H1 (cell line): ENCODE measurements around the gene SYT14. TPM values are rescaled to one million over a fixed set of nuclear protein-coding genes. Genes with fewer than 3 reads are reported as not detected.

ENCODE experiments used
- CTCF ChIA-PET: fragments of 300-600 bp; sonication (Branson Sonifier 250); formaldehyde crosslinking; loops from one replicate; lab custom pipeline; 2021; ENCODE audit not compliant: partially characterized antibody; lab: Charles Lee
- POLR2A ChIA-PET: fragments of 300-600 bp; sonication (Branson Sonifier 250); formaldehyde crosslinking; loops from one replicate; lab custom pipeline; 2021; ENCODE audit warnings: inconsistent platforms; ENCODE audit not compliant: partially characterized antibody; lab: Charles Lee
- DNase-seq, 2 experiments: peaks; one replicate each; pipeline versions ENCODE4 v3.0.0 to v3.0.0-alpha.2; 2010 to 2022; ENCODE audit warnings: low spot score in 2 of 2, low read depth in 1 of 2, mixed read lengths in 1 of 2
- FAIRE-seq: peaks from 2 replicates; lab custom pipeline; 2011; peaks lifted over from hg19 to GRCh38; lab: Jason Lieb, UNC
- H2AFZ ChIP-seq: 2 replicates; pipeline ENCODE4 v1.8.1; 2012; ENCODE audit warnings: low read length, inconsistent platforms
- H2AK5ac ChIP-seq: 2 replicates; pipeline ENCODE4 v1.6.1; 2013; ENCODE audit warnings: low read depth, low read length
- H2BK120ac ChIP-seq: replicated peaks from 2 replicates; pipeline ENCODE3; 2013; ENCODE audit warnings: low read depth, low read length, inconsistent platforms
- H2BK12ac ChIP-seq: 2 replicates; pipeline ENCODE4 v1.6.1; 2013; ENCODE audit warnings: low read depth, low read length
- H2BK15ac ChIP-seq: 2 replicates; pipeline ENCODE4 v1.6.1; 2013; ENCODE audit warnings: low read length
- H2BK20ac ChIP-seq: 2 replicates; pipeline ENCODE4 v1.6.1; 2013; ENCODE audit warnings: low read length
- H2BK5ac ChIP-seq: 2 replicates; pipeline ENCODE4 v1.6.1; 2013; ENCODE audit warnings: low read depth, low read length
- H3K14ac ChIP-seq: 2 replicates; pipeline ENCODE4 v1.6.1; 2013; ENCODE audit warnings: inconsistent platforms; ENCODE audit not compliant: insufficient read length
- H3K18ac ChIP-seq: 2 replicates; pipeline ENCODE4 v1.6.1; 2013; ENCODE audit warnings: low read length; ENCODE audit errors: extremely low read depth
- H3K23ac ChIP-seq: 2 replicates; pipeline ENCODE4 v1.6.1; 2013; ENCODE audit warnings: inconsistent platforms; ENCODE audit not compliant: insufficient read length
- H3K23me2 ChIP-seq: 2 replicates; pipeline ENCODE4 v1.6.1; 2013; ENCODE audit warnings: low read depth, low read length
- H3K27ac ChIP-seq: 2 replicates; pipeline ENCODE4 v1.6.1; 2011; ENCODE audit warnings: low read depth, low read length, inconsistent platforms
- H3K27me3 ChIP-seq, 4 experiments: replicated peaks in 1 of 4; 1 replicate in 1 of 4; 2 replicates in 3 of 4; pipeline versions ENCODE4 v1.6.1 to v1.8.1; 2011 to 2013; ENCODE audit warnings: low read length in 3 of 4, mild to moderate bottlenecking in 3 of 4, inconsistent platforms in 2 of 4, mixed read lengths in 2 of 4, moderate library complexity in 1 of 4; ENCODE audit not compliant: control insufficient read depth in 3 of 4, insufficient read depth in 3 of 4; ENCODE audit errors: extremely low read depth in 1 of 4
- H3K36me3 ChIP-seq, 4 experiments: 2 replicates each; pipeline versions ENCODE4 v1.6.1 to v1.8.1; 2011 to 2013; ENCODE audit warnings: mild to moderate bottlenecking in 4 of 4, low read length in 3 of 4, moderate library complexity in 2 of 4, control low read depth in 1 of 4, inconsistent platforms in 1 of 4; ENCODE audit not compliant: insufficient read depth in 4 of 4, control insufficient read depth in 2 of 4
- H3K4ac ChIP-seq: replicated peaks from 2 replicates; pipeline ENCODE3; 2013; ENCODE audit warnings: low read length, low read depth, mixed read lengths, inconsistent platforms; ENCODE audit not compliant: insufficient read length
- H3K4me1 ChIP-seq, 4 experiments: replicated peaks in 1 of 4; 1 replicate in 1 of 4; 2 replicates in 3 of 4; pipeline versions ENCODE4 v1.6.1 to v1.8.1; 2011 to 2013; ENCODE audit warnings: low read length in 3 of 4, inconsistent platforms in 2 of 4, mixed read lengths in 1 of 4; ENCODE audit not compliant: insufficient read depth in 4 of 4, control insufficient read depth in 3 of 4
- H3K4me2 ChIP-seq, 2 experiments: 2 replicates each; pipeline versions ENCODE4 v1.6.1 to v1.8.1; 2011 to 2013; ENCODE audit warnings: low read depth in 2 of 2, low read length in 2 of 2, control low read depth in 1 of 2, inconsistent platforms in 1 of 2, mild to moderate bottlenecking in 1 of 2; ENCODE audit not compliant: insufficient read depth in 1 of 2
- H3K4me3 ChIP-seq, 4 experiments: fragments of 200-600, 300-600 bp in 1 of 4; sonication (generic), shearing (Covaris generic), sonication (Bioruptor Twin) in 1 of 4; 2 replicates each; pipeline versions ENCODE4 v1.5.1 to v1.8.1; 2011 to 2016; ENCODE audit warnings: low read length in 4 of 4, low read depth in 3 of 4, control low read depth in 2 of 4, inconsistent platforms in 2 of 4, mild to moderate bottlenecking in 2 of 4, mixed read lengths in 1 of 4, moderate library complexity in 1 of 4; ENCODE audit not compliant: insufficient read depth in 2 of 4; ENCODE audit errors: extremely low read depth in 1 of 4
- H3K56ac ChIP-seq: replicated peaks from 2 replicates; pipeline ENCODE3; 2013; ENCODE audit warnings: low read depth, mild to moderate bottlenecking, mixed read lengths, low read length, inconsistent platforms; ENCODE audit not compliant: insufficient read length
- H3K79me1 ChIP-seq: 2 replicates; pipeline ENCODE4 v1.6.1; 2013; ENCODE audit warnings: low read depth, low read length, control low read depth
- H3K79me2 ChIP-seq, 2 experiments: 2 replicates each; pipeline versions ENCODE4 v1.6.1 to v1.8.1; 2012 to 2013; ENCODE audit warnings: low read length in 2 of 2, mild to moderate bottlenecking in 2 of 2, inconsistent platforms in 1 of 2; ENCODE audit not compliant: insufficient read depth in 2 of 2, control insufficient read depth in 1 of 2
- H3K9ac ChIP-seq, 4 experiments: replicated peaks in 1 of 4; 1 replicate in 1 of 4; 2 replicates in 3 of 4; pipeline versions ENCODE4 v1.6.1 to v1.8.1; 2011 to 2013; ENCODE audit warnings: low read depth in 3 of 4, low read length in 3 of 4, control low read depth in 2 of 4, mild to moderate bottlenecking in 2 of 4, moderate library complexity in 2 of 4, inconsistent platforms in 1 of 4; ENCODE audit errors: extremely low read depth in 1 of 4
- H3K9me3 ChIP-seq, 2 experiments: 2 replicates each; pipeline versions ENCODE4 v1.6.1 to v1.8.1; 2012 to 2013; ENCODE audit warnings: mild to moderate bottlenecking in 2 of 2, moderate library complexity in 2 of 2, control low read depth in 1 of 2, inconsistent platforms in 1 of 2, low read depth in 1 of 2, low read length in 1 of 2, mixed read lengths in 1 of 2; ENCODE audit not compliant: insufficient read depth in 2 of 2
- H4K20me1 ChIP-seq, 2 experiments: replicated peaks in 1 of 2; 2 replicates each; pipeline versions ENCODE3 to v1.8.1; 2011 to 2013; ENCODE audit warnings: inconsistent platforms in 2 of 2, low read length in 2 of 2, mild to moderate bottlenecking in 1 of 2; ENCODE audit not compliant: insufficient read depth in 2 of 2, control insufficient read depth in 1 of 2
- H4K5ac ChIP-seq: 2 replicates; pipeline ENCODE4 v1.6.1; 2013; ENCODE audit warnings: low read length, low read depth, mixed read lengths, inconsistent platforms; ENCODE audit not compliant: insufficient read length
- H4K8ac ChIP-seq: 2 replicates; pipeline ENCODE4 v1.8.0; 2013; ENCODE audit warnings: mild to moderate bottlenecking, moderate library complexity, low read length, inconsistent platforms; ENCODE audit not compliant: insufficient read depth; ENCODE audit errors: extremely low read depth
- H4K91ac ChIP-seq: replicated peaks from 2 replicates; pipeline ENCODE3; 2013; ENCODE audit warnings: low read length, mixed read lengths, inconsistent platforms; ENCODE audit not compliant: insufficient read length
- ASH2L ChIP-seq: fragments of 200-600, 300-600 bp; sonication (generic); IDR thresholded peaks from one replicate; pipeline ENCODE4 v1.7.1; 2017; ENCODE audit warnings: low read length
- BACH1 ChIP-seq: IDR thresholded peaks from 2 replicates; pipeline ENCODE4 v1.6.1; 2012; ENCODE audit warnings: low read length, improper control_type of control experiment
- CBX8 ChIP-seq: fragments of 300-800, 300-1000 bp; sonication (generic); IDR thresholded peaks from 2 replicates; pipeline ENCODE4 v1.7.1; 2016; ENCODE audit warnings: low read depth, low read length, borderline replicate concordance
- CREB1 ChIP-seq: IDR thresholded peaks from 2 replicates; pipeline ENCODE4 v1.6.1; 2012; ENCODE audit warnings: inconsistent platforms
- CTCF ChIP-seq, 3 experiments: IDR thresholded peaks; 1 replicate in 2 of 3; 2 replicates in 1 of 3; pipeline versions ENCODE4 v1.5.1 to v1.6.1; 2011; ENCODE audit warnings: low read length in 3 of 3, mild to moderate bottlenecking in 3 of 3, inconsistent platforms in 2 of 3, low read depth in 1 of 3, moderate library complexity in 1 of 3; ENCODE audit not compliant: insufficient read depth in 1 of 3; ENCODE audit errors: control extremely low read depth in 1 of 3
- EGR1 ChIP-seq: IDR thresholded peaks from 2 replicates; pipeline ENCODE4 v1.6.1; 2011; ENCODE audit warnings: low read depth, low read length, borderline replicate concordance
- EZH2 ChIP-seq: fragments of 200-600 bp; sonication (generic); IDR thresholded peaks from 2 replicates; pipeline ENCODE4 v1.7.1; 2012; ENCODE audit warnings: low read depth, mild to moderate bottlenecking, moderate library complexity, low read length, inconsistent platforms; ENCODE audit not compliant: severe bottlenecking
- GTF2F1 ChIP-seq: IDR thresholded peaks from 2 replicates; pipeline ENCODE4 v1.6.1; 2012; ENCODE audit warnings: low read depth, low read length, improper control_type of control experiment, borderline replicate concordance
- HDAC6 ChIP-seq: IDR thresholded peaks from one replicate; pipeline ENCODE4 v1.7.1; 2012; ENCODE audit warnings: low read depth, mild to moderate bottlenecking, inconsistent platforms, low read length, moderate library complexity
- KDM5A ChIP-seq: fragments of 200-600 bp; IDR thresholded peaks from 2 replicates; pipeline ENCODE4 v1.7.1; 2012; ENCODE audit warnings: mild to moderate bottlenecking, low read length, inconsistent platforms, mixed read lengths
- MAX ChIP-seq: IDR thresholded peaks from 2 replicates; pipeline ENCODE4 v1.6.1; 2012; ENCODE audit warnings: inconsistent platforms
- SIX5 ChIP-seq: IDR thresholded peaks from 2 replicates; pipeline ENCODE4 v1.6.1; 2011; ENCODE audit warnings: mild to moderate bottlenecking, low read depth, low read length
- SP1 ChIP-seq: IDR thresholded peaks from 2 replicates; pipeline ENCODE4 v1.6.1; 2011; ENCODE audit warnings: low read depth, low read length
- WGBS, 2 experiments: shearing (Covaris generic) in 1 of 2; methylation state at CpG; one replicate each; pipeline versions ENCODE4 v1.1.6 to v1.1.7; 2013 to 2015; ENCODE audit warnings: low lambda C conversion rate in 2 of 2, mixed read lengths in 2 of 2, inconsistent platforms in 1 of 2, low coverage in 1 of 2, missing lambda C conversion rate in 1 of 2; ENCODE audit not compliant: insufficient replicate concordance in 2 of 2, insufficient coverage in 1 of 2, insufficient read length in 1 of 2; ENCODE audit errors: extremely low coverage in 1 of 2, missing lambda C conversion rate in 1 of 2; 5-methylcytosine and 5-hydroxymethylcytosine counted together
- polyA plus RNA-seq, 7 experiments: library from polyadenylated mRNA; depleted of rRNA in 3 of 7; stranded (reverse) in 5 of 7; unstranded in 2 of 7; fragments of >200 nt in 5 of 7; fragments of 200-250 nt in 2 of 7; gene quantifications; 1 replicate in 5 of 7; 2 replicates in 1 of 7; 4 replicates in 1 of 7; pipeline versions ENCODE4 v1.2.1 to v1.2.3, GENCODE V29; 2011 to 2013; ENCODE audit warnings: missing spikeins in 2 of 7, mixed read lengths in 2 of 7
- total RNA-seq: library from RNA; stranded (reverse); fragmentation: NEBNext Ultra II Directional; extraction: Animal tissue kit (Norgen Biotek cat#: 25700); gene quantifications from 2 replicates; pipeline ENCODE4 v1.2.1, GENCODE V29; 2021

Gene SYT14
- total and polyA plus RNA-seq, 2 of the 8 experiments (the other 6 are each of a cell fraction or from before 2014, with no cell fraction given), result 2.3 to 18.4 TPM

GRCh38 chr1:210170220-210170619 lies 232.2 kb downstream of the SYT14 start:
- no peak overlapping the region for H3K4me2 ChIP-seq
- ChIA-PET POLR2A (no interaction called here), CTCF (interaction anchor here (0.6 to 1.4 kb wide), 4 partner anchors 95 to 310 kb away, joined by 3 read pairs; no protein-coding TSS in a partner anchor)
- H2AK5ac ChIP-seq, result no peak overlapping the region
- H4K5ac ChIP-seq, result no peak overlapping the region
- H3K4me3 ChIP-seq, result no peak overlapping the region
- H3K56ac ChIP-seq, result no peak overlapping the region
- H4K91ac ChIP-seq, result no peak overlapping the region
- H3K23ac ChIP-seq, result no peak overlapping the region
- H3K4ac ChIP-seq, result no peak overlapping the region
- H4K20me1 ChIP-seq, result no peaks in the 10 kb centered on the region
- no peak overlapping the region for H3K9ac ChIP-seq
- no peak overlapping the region for H2BK15ac ChIP-seq
- no peak overlapping the region for H3K18ac ChIP-seq
- H3K23me2 ChIP-seq, result no peaks in the 10 kb centered on the region
- H2AFZ ChIP-seq, result no peak overlapping the region
- H3K27me3 ChIP-seq, result no peaks in the 10 kb centered on the region
- H3K79me2 ChIP-seq, result no peaks in the 10 kb centered on the region
- H2BK12ac ChIP-seq, result no peak overlapping the region
- WGBS, 2 experiments, result 87% methylated on average over 7 of the region's 7 CpGs; no CpG with 5 or more reads in 1 of the 2 experiments
- H3K27ac ChIP-seq, result no peak overlapping the region
- FAIRE-seq, result no peak
- no peaks in the 10 kb centered on the region for H3K36me3 ChIP-seq
- H3K9me3 ChIP-seq, result no peaks in the 10 kb centered on the region
- no peaks in the 10 kb centered on the region; a peak in 2 of 7 replicates for H3K4me1 ChIP-seq
- no peak for DNase-seq
- H4K8ac ChIP-seq, result no peak overlapping the region
- H3K14ac ChIP-seq, result no peak overlapping the region
- no peaks in the 10 kb centered on the region for H3K79me1 ChIP-seq
- H2BK5ac ChIP-seq, result no peak overlapping the region
- H2BK20ac ChIP-seq, result no peak overlapping the region
- H2BK120ac ChIP-seq, result no peak overlapping the region
- TF ChIP-seq CBX8 (no peak), CTCF (IDR thresholded peaks at IDR 0.05; ENCODE audit: control extremely low read depth in 1 of 3, insufficient read depth in 1 of 3, low read depth in 1 of 3, low read length in 3 of 3) (no peak), SP1 (no peak), EGR1 (no peak), SIX5 (no peak), KDM5A (no peak), BACH1 (no peak), EZH2 (no peak), GTF2F1 (no peak), CREB1 (no peak), ASH2L (no peak), MAX (no peak), HDAC6 (no peak)
